NK-92 (cell line): ENCODE data around the gene IGF2BP3.

Source experiments
- DNase-seq: peaks from one replicate; lab custom pipeline; 2025; ENCODE audit not compliant: unreplicated experiment; lab: John Stamatoyannopoulos, UW

The IGF2BP3 gene

DNA sequence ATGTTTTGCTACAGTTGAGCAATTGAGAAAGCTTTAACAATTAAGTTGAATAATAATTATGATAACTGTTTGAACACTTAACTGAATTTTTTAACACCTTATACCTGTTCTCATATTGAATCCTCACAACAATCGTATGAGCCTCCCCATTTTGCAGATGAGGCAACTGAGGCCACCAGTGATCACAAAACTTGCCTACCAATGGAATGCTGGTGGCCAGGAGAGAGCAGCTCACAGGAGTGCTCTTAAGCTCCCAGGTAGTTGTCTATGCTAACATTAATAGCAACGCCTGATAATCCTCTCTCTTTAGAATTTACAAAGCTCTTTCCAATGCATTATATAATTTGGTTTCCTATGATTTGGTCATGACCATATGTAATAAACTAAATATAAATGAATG is 202.1 kb downstream of the IGF2BP3 start:
- DNase-seq = no peak

DNA sequence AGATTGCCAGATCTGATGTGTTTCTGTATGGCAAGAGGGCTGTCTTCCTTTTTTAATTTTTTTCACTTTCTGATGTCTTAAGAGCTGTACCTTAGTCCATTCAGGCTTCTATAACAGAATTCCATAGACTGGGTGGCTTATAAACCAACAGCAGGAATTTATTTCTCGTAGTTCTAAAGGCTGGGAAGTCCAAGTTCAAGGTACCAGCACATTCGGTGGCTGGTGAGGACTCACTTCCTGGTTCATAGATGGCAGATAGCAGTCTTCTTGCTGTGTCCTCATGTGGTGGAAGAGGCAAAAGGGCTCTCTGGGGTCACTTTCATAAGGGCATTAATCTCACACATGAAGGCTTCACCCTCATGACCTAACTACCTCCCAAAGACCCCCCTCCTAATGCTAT is 202.9 kb downstream of the IGF2BP3 start:
- DNase-seq = no peak

DNA sequence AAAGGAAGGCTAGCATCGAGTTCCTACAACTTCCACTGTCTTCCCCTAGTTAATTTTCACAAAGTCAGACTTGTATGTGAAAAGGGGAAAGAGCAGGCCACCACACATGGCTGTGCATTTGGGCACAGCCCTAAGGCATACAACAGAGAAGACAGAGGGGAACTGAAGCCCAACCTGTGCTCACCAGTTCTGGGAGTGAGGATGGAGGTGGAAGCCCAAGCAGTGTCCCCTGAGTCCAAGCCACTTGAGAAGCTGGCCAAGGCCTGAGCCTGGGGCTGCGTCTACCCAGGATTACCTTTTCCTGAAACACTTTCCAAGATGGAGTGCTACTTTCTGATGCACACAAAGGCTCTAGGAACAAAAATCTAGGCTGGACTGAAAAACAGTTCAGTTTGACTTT is 203.4 kb downstream of the IGF2BP3 start:
- no peak for DNase-seq

- DNase-seq = no peak
Observed at GRCh38 chr7:23264916-23265458, 205.3 kb downstream of the IGF2BP3 start.

GRCh38 chr7:23261843-23262452 is 208.3 kb downstream of the IGF2BP3 start:
- no peak for DNase-seq

DNA sequence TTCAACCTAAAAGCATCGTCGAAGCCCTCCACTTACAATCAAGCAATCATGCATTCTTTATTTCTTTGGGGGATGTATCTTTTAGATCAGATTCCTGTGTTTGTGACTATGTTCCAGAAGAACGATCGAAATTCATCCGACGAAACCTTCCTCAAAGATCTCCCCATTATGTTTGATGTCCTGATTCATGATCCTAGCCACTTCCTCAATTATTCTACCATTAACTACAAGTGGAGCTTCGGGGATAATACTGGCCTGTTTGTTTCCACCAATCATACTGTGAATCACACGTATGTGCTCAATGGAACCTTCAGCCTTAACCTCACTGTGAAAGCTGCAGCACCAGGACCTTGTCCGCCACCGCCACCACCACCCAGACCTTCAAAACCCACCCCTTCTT is 209.9 kb downstream of the IGF2BP3 start:
- DNase-seq = no peak
